Measurements from ENCODE around the gene SDK1. TPM values are rescaled to one million over a fixed set of nuclear protein-coding genes. Genes with fewer than 3 reads are reported as not detected.

The SDK1 gene
- total RNA-seq, 6 experiments from 2014 or later, result not detected

DNA sequence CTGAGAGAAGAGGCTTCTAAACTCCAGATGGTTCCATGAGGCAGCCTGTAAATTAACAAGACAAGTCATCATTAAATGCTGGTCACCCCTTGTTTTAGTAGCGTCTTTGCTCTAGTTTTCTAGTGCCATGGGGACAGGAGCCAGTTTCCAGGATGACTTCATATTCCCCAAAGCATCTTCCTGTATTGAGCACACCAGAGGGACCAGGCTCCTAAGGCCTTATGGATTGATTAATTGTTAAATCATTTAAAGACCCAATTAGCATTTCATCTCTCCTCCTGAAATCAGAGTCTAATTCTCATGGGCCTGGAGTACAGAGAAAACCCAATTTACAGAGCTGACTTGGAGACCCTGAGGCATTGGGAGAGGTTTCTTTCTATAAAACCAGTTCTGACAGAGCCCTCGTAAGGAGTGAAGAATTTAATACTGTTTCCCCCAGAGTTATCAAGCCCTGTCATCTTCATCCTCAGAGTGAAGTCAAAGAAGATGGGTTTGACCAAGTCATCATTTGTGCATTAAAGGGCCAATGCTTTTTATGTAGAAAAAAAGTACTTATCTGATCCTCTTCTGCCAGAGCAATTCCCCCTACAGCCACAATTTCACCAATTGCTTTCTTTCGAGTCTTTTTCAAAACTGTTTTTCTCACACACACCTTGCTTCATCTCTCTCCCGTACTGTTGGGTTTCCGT lies 678.7 kb downstream of the SDK1 start:
- TF ChIP-seq, protein P1, sequence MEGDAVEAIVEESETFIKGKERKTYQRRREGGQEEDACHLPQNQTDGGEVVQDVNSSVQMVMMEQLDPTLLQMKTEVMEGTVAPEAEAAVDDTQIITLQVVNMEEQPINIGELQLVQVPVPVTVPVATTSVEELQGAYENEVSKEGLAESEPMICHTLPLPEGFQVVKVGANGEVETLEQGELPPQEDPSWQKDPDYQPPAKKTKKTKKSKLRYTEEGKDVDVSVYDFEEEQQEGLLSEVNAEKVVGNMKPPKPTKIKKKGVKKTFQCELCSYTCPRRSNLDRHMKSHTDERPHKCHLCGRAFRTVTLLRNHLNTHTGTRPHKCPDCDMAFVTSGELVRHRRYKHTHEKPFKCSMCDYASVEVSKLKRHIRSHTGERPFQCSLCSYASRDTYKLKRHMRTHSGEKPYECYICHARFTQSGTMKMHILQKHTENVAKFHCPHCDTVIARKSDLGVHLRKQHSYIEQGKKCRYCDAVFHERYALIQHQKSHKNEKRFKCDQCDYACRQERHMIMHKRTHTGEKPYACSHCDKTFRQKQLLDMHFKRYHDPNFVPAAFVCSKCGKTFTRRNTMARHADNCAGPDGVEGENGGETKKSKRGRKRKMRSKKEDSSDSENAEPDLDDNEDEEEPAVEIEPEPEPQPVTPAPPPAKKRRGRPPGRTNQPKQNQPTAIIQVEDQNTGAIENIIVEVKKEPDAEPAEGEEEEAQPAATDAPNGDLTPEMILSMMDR (IDR thresholded peaks at IDR 0.05), result no peak
- no peak overlapping the region for H3K4me3 Mint-ChIP-seq
- no peak overlapping the region for H3K27ac Mint-ChIP-seq

DNA sequence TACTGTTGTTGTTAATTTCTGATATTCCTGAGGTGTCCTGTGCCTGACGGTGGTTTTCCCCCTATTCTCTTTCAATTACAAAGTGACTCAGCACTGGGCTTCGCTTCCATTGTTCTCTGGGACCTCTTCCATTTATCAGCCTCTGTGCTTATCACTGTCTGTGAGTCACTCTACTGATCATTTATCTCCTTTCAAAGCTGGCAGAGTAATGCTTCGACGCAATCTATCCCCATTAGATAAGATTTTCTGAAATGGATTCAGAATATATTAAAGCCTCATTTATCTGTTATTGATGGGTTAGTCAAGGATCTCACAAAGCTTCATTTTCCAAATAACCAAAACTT lies 679.2 kb downstream of the SDK1 start:
- TF ChIP-seq, protein P1 (IDR thresholded peaks at IDR 0.05), result no peak
- H3K4me1 Mint-ChIP-seq (ENCODE audit: low read depth), result no peaks in the 10 kb centered on the region
- no peaks in the 10 kb centered on the region; the same call in none of the 2 replicates for H3K27me3 Mint-ChIP-seq (ENCODE audit: insufficient read depth)
- H3K9me3 Mint-ChIP-seq, result peaks cover 27% of the 10 kb centered on the region
- no peak overlapping the region for H3K27ac Mint-ChIP-seq
- no peak overlapping the region for H3K4me3 Mint-ChIP-seq
- no peak for DNase-seq
- no peaks in the 10 kb centered on the region for H3K36me3 Mint-ChIP-seq (ENCODE audit: low read depth)

More for the DNA sequence above, 678.7 kb downstream of the SDK1 start:
- H3K9me3 Mint-ChIP-seq, result peaks cover 33% of the 10 kb centered on the region
- H3K36me3 Mint-ChIP-seq (ENCODE audit: low read depth), result no peaks in the 10 kb centered on the region
- no peak for DNase-seq
- H3K27me3 Mint-ChIP-seq (ENCODE audit: insufficient read depth), result no peaks in the 10 kb centered on the region; the same call in none of the 2 replicates
- H3K4me1 Mint-ChIP-seq (ENCODE audit: low read depth), result no peaks in the 10 kb centered on the region

DNA sequence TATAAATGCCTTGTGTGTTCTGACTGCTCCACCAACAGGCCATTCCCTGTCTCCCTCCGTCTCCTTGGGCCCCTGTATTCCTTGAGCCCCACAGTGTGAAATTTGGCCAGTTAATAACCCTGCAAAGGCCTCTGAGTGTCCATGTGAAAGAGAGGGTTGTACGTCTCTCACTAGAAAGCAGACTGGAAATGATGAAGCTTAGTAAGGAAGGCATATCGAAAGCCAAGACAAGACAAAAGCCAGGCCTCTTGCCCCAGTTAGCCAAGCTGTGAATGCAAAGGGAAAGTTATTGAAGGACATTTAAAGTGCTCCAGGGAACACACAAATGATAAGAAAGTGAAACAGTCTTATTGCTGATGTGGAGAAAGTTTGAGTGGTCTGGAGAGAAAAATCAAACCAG lies 680.2 kb downstream of the SDK1 start:
- DNase-seq, result no peak
- no peaks in the 10 kb centered on the region; the same call in none of the 2 replicates for H3K27me3 Mint-ChIP-seq (ENCODE audit: insufficient read depth)
- TF ChIP-seq, protein P1 (IDR thresholded peaks at IDR 0.05), result no peak
- H3K27ac Mint-ChIP-seq, result no peak overlapping the region
- H3K9me3 Mint-ChIP-seq, result peaks cover 24% of the 10 kb centered on the region
- H3K36me3 Mint-ChIP-seq (ENCODE audit: low read depth), result no peaks in the 10 kb centered on the region
- no peaks in the 10 kb centered on the region for H3K4me1 Mint-ChIP-seq (ENCODE audit: low read depth)
- no peak overlapping the region for H3K4me3 Mint-ChIP-seq

DNA sequence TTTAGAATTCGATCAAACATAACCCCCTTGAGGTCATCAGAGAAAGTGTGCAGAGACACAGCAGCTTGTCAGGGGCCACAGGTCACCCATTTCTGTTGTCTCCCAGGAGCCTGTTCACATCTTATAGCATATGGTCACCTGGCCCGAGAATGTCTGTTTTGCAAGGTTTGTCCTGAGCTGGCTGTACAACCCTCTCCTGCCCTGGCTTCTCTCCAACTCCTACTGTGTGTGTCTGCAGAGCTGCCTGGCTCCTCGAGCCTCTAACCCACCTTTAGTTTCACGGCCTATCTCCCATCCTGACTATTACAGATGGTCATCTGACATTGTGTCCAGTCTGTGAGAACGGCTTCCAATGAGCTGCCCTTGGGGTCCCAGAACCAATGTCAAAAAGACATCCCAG lies 683.4 kb downstream of the SDK1 start:
- Mint-ChIP-seq H3K4me3 (no peak overlapping the region), H3K27ac (no peak overlapping the region)

DNA sequence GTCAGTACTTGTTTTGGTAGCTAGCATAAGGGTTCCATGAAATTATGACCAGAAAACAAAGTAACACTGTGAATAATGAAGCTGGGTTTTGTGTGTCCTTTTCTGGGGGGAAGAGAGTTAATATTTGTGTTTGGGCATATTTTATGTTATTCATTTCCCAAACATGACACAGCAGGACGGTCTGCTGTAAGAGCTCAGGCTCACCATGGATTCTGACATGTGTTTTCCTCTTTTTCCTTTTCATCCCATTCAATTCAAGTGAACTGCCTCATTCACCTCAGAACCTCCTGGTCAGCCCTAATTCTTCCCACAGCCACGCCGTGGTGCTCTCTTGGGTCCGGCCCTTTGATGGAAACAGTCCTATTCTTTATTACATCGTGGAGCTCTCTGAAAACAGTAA lies 685.9 kb downstream of the SDK1 start:
- TF ChIP-seq, protein P1 (IDR thresholded peaks at IDR 0.05), result no peak
- H3K4me3 Mint-ChIP-seq, result no peak overlapping the region
- H3K9me3 Mint-ChIP-seq, result peaks cover 52% of the 10 kb centered on the region
- no peak overlapping the region for H3K27ac Mint-ChIP-seq
- no peak for DNase-seq
- no peaks in the 10 kb centered on the region for H3K36me3 Mint-ChIP-seq (ENCODE audit: low read depth)
- no peaks in the 10 kb centered on the region for H3K4me1 Mint-ChIP-seq (ENCODE audit: low read depth)
- H3K27me3 Mint-ChIP-seq (ENCODE audit: insufficient read depth), result peaks cover 2% of the 10 kb centered on the region; the same call in 1 of the 2 replicates

More for the DNA sequence above, 683.4 kb downstream of the SDK1 start:
- H3K4me1 Mint-ChIP-seq (ENCODE audit: low read depth), result no peaks in the 10 kb centered on the region
- TF ChIP-seq, protein P1 (IDR thresholded peaks at IDR 0.05), result no peak
- peaks cover 2% of the 10 kb centered on the region; the same call in 1 of the 2 replicates for H3K27me3 Mint-ChIP-seq (ENCODE audit: insufficient read depth)
- DNase-seq, result no peak
- no peaks in the 10 kb centered on the region for H3K36me3 Mint-ChIP-seq (ENCODE audit: low read depth)
- peaks cover 41% of the 10 kb centered on the region for H3K9me3 Mint-ChIP-seq
